BE2C (cell line): ENCODE measurements around the gene CISD1.

Experiments
- DNase-seq: peaks from one replicate; pipeline ENCODE4 v3.0.0-alpha.2; 2020
- H3K27me3 ChIP-seq: fragments of 250-450 bp; sonication (Bioruptor Pico); 2 replicates; pipeline ENCODE4 v1.5.1; 2020; ENCODE audit warnings: mild to moderate bottlenecking
- H3K36me3 ChIP-seq: fragments of 250-450 bp; sonication (Bioruptor Pico); 2 replicates; pipeline ENCODE4 v1.5.1; 2020; ENCODE audit warnings: mild to moderate bottlenecking
- H3K4me1 ChIP-seq: fragments of 250-450 bp; sonication (Bioruptor Pico); 2 replicates; pipeline ENCODE4 v1.5.1; 2020
- H3K4me3 ChIP-seq: 2 replicates; pipeline ENCODE4 v1.5.1; 2011; ENCODE audit warnings: low read depth, low read length
- H3K9me3 ChIP-seq: fragments of 250-450 bp; sonication (Bioruptor Pico); 2 replicates; pipeline ENCODE4 v1.5.1; 2020
- CTCF ChIP-seq: IDR thresholded peaks from 2 replicates; pipeline ENCODE4 v1.5.1; 2012; ENCODE audit warnings: mild to moderate bottlenecking, low read depth, low read length

The CISD1 gene

GRCh38 chr10:58281092-58281752 lies 12.3 kb downstream of the CISD1 start:
- Histone ChIP-seq H3K4me1 (no peaks in the 10 kb centered on the region), H3K36me3 (peaks cover 37% of the 10 kb centered on the region), H3K9me3 (no peaks in the 10 kb centered on the region), H3K27me3 (no peaks in the 10 kb centered on the region), H3K4me3 (no peak overlapping the region)
- no peak for TF ChIP-seq CTCF
- no peak for DNase-seq

DNA sequence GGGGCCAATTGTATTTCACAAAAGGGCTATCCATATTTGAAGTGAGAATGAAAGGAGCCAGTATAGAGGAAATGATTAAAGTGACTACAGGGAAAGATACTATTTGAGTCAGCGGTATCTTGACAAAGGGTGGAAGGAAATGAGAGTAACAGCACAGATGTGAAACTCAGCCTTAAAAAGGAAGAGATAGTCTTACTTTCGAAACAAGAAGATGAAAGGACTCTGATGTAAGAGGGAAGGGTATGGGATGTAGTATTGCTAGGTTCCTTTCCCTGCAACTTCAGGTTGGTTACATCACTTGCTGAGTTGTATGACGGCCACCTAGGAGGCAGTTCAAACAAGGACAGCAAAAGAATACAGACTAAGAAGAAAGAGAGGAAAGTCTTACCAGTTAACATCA lies 13.7 kb downstream of the CISD1 start:
- H3K9me3 ChIP-seq: no peaks in the 10 kb centered on the region
- H3K4me1 ChIP-seq: no peaks in the 10 kb centered on the region
- no peak overlapping the region for H3K4me3 ChIP-seq
- peaks cover 29% of the 10 kb centered on the region for H3K36me3 ChIP-seq
- no peak for DNase-seq
- no peak for TF ChIP-seq CTCF
- H3K27me3 ChIP-seq: no peaks in the 10 kb centered on the region

DNA sequence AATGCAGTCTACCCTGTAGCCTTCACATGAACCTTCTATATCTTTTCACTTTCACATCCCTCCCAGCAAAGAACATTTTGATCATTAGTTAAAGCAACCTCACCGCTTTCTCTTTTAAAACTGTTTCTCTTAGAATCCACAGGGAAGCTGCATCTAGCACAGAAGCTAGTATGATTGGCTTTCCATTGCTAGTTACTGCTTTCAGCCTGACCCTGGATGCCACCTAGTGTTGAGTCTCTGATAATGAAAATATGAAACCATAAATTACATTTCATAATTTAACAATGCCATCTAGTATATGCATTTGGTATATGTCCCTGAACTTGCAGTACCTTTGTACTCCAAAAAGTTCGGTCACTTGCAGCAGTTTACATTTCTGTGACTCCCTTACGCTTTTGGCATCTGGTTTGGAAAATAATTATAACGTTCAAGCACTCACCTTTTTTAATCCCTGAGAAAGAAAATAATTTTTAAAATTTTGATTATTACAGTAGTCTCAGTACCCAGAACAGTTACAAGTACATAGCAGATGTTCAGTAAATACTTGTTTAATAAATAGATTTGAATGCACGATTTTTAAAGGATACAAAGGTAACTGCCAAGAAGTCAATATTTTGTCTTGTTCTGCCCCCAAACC lies 22.7 kb downstream of the CISD1 start:
- peak; percentile 49 for DNase-seq
- Histone ChIP-seq H3K4me1 (no peaks in the 10 kb centered on the region; the same call in 1 of the 2 replicates), H3K9me3 (no peaks in the 10 kb centered on the region), H3K4me3 (no peak overlapping the region), H3K36me3 (peaks cover 10% of the 10 kb centered on the region), H3K27me3 (no peaks in the 10 kb centered on the region)
- peak; percentile 81 for TF ChIP-seq CTCF

- peaks cover 7% of the 10 kb centered on the region for H3K36me3 ChIP-seq
- no peak for DNase-seq
- H3K9me3 ChIP-seq: no peaks in the 10 kb centered on the region
- no peaks in the 10 kb centered on the region for H3K27me3 ChIP-seq
- H3K4me1 ChIP-seq: no peaks in the 10 kb centered on the region; the same call in 1 of the 2 replicates
- no peak for TF ChIP-seq CTCF
- no peak overlapping the region for H3K4me3 ChIP-seq
These were observed 25.0 kb downstream of the CISD1 start for GRCh38 chr10:58293989-58294388.

DNA sequence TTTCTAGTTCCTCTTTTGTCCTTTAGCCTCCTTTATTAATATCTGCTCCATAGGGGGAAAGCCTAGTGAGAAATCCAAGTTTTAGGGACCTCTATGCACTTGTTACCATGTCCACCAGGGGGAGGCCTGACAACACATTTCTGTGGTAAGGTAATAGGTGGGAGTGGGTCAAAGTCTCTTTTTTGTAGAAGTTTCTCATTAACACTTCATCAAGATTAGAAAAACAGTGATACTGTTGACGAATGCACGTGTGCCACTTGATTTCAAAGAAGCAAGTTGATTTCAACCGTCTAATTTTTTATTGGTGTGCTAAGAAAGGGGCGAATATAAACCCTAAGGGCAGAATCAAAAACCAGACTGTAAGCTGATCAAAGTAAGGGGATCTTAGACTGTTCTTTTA lies 30.6 kb downstream of the CISD1 start:
- Histone ChIP-seq H3K36me3 (no peaks in the 10 kb centered on the region), H3K27me3 (no peaks in the 10 kb centered on the region), H3K4me3 (no peak overlapping the region), H3K9me3 (no peaks in the 10 kb centered on the region), H3K4me1 (no peaks in the 10 kb centered on the region)
- DNase-seq: peak; percentile 76
- TF ChIP-seq CTCF: peak; percentile 95

DNA sequence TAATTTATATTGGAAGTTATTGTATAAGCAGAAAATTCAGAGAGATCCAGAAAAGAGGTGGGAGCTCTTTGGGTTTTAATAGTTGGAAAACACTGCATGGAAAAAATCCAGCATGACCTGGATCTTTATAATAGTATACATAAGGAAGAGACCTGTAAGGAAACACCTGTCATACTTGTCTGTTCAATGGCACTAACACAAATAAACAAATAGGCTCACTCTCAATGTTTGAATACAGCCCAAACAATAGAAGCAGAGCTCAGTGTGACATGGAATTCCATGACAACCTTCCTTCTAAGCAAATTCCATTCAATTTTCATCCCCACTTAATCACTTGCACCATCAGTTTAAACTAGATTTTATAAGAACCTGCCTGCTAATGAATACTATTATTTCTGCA lies 31.7 kb downstream of the CISD1 start:
- H3K4me1 ChIP-seq: no peaks in the 10 kb centered on the region

More for the DNA sequence above, 31.7 kb downstream of the CISD1 start:
- H3K36me3 ChIP-seq: no peaks in the 10 kb centered on the region
- no peak for TF ChIP-seq CTCF
- DNase-seq: no peak
- no peak overlapping the region for H3K4me3 ChIP-seq
- no peaks in the 10 kb centered on the region for H3K27me3 ChIP-seq
- H3K9me3 ChIP-seq: no peaks in the 10 kb centered on the region
